Gastroesophageal sphincter (tissue), 4 donors: ENCODE results near the gene SLC9A3. TPM values are rescaled to one million over a fixed set of nuclear protein-coding genes. Genes with fewer than 3 reads are reported as not detected.

ENCODE experiments used
- ATAC-seq: fragments of 150-250 bp; one replicate; pipeline ENCODE4 v1.9.1; 2016; ENCODE audit warnings: mild to moderate bottlenecking, moderate library complexity
- H3K27ac ChIP-seq, 4 donors: fragments of 200-600 bp; sonication (generic) in 3 of 4; 1 replicate in 3 of 4; 2 replicates in 1 of 4; pipeline ENCODE4 v1.5.1; 2016 to 2019
- H3K27me3 ChIP-seq: fragments of 200-600 bp; sonication (generic); one replicate; pipeline ENCODE4 v1.5.1; 2019
- H3K36me3 ChIP-seq, 2 donors: fragments of 200-600 bp; sonication (generic); one replicate each; pipeline ENCODE4 v1.5.1; 2019; ENCODE audit warnings: control low read depth in 1 of 2
- H3K4me1 ChIP-seq, 3 donors: fragments of 200-600 bp; sonication (generic); 1 replicate in 2 of 3; 2 replicates in 1 of 3; pipeline ENCODE4 v1.5.1; 2016 to 2019; ENCODE audit warnings: control low read depth in 2 of 3
- H3K4me3 ChIP-seq, 2 donors: fragments of 200-600 bp; sonication (generic); one replicate each; pipeline ENCODE4 v1.5.1; 2019; ENCODE audit warnings: mild to moderate bottlenecking in 1 of 2, moderate library complexity in 1 of 2
- H3K9me3 ChIP-seq, 3 donors: fragments of 200-600 bp; sonication (generic); one replicate each; pipeline ENCODE4 v1.5.1; 2017 to 2019; ENCODE audit warnings: control low read depth in 2 of 3
- EP300 ChIP-seq: sonication (generic); formaldehyde crosslinking; IDR thresholded peaks from one replicate; pipeline ENCODE4 v1.6.1; 2017; ENCODE audit warnings: antibody characterized with exemption, mild to moderate bottlenecking
- POLR2A ChIP-seq, 2 donors: fragments of 450-650 bp; IDR thresholded peaks; one replicate each; pipeline ENCODE4 v1.6.1; 2017; ENCODE audit warnings: antibody characterized with exemption in 2 of 2, mild to moderate bottlenecking in 2 of 2, moderate library complexity in 1 of 2
- POLR2AphosphoS5 ChIP-seq: sonication (generic); formaldehyde crosslinking; IDR thresholded peaks from one replicate; pipeline ENCODE4 v1.6.1; 2017; ENCODE audit warnings: antibody characterized with exemption
- WGBS, 2 donors: methylation state at CpG; one replicate each; pipeline ENCODE4 v1.1.5; 2018; ENCODE audit warnings: low coverage in 1 of 2; 5-methylcytosine and 5-hydroxymethylcytosine counted together
- total RNA-seq, 4 donors: library from RNA; depleted of rRNA; stranded (reverse); fragments of >200 nt; gene quantifications; one replicate each; pipeline ENCODE4 v1.1.0, GENCODE V29; 2016
- TF ChIP-seq, protein P1 (sequence below), 4 experiments: fragments of 200-600 bp in 2 of 4; fragments of 450-650 bp in 2 of 4; sonication (generic) in 1 of 4; IDR thresholded peaks; one replicate each; pipeline ENCODE4 v1.5.1; 2017 to 2019; ENCODE audit warnings: antibody characterized with exemption in 4 of 4, mild to moderate bottlenecking in 2 of 4, moderate library complexity in 2 of 4

Gene SLC9A3
- total RNA-seq, 4 donors from 2014 or later, result 2.6 to 3.9 (median 2.8) TPM

DNA sequence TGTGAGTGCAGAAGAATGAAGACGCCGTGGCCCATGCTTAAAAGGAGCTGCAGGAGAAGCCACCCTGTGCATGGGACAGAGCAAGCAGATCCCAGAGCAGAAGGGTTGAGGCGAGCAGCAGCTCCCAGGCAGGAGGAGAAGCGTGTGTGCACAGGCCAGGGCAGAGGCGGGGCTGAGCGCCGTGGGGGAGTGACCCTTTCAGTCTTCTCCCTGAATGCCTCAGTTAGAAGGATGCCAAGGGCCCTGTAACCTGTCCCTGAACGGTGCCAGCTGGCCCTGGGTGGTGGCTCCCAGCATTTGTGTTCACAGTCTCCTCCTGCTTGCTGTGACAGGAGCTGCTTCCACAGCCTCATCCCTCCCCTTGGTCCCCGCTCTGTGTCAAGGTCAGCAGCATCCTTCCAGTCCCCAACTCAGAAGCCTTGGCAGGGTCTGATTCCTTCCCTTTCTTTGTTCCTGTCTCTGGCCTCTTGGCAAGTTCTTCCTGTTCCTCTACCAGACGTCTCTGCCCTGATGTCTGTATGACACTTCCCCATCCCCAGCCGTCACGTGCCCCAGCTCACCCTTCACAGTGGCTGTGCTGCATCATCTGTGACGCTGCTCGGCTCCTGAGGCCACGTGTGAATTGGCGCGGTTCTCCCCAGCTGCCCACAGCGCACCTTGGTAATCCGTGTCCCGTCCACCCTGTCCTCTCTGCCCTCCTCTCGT lies 76.0 kb downstream of the SLC9A3 start:
- no peaks in the 10 kb centered on the region for H3K27me3 ChIP-seq
- WGBS, 2 donors, result 74 to 79% methylated on average over 12 to 13 of the region's 21 CpGs
- H3K27ac ChIP-seq, result no peak overlapping the region
- peaks cover 0 to 34% (median 7%) of the 10 kb centered on the region in 3 donors for H3K4me1 ChIP-seq
- H3K36me3 ChIP-seq, result peaks cover 0 to 78% of the 10 kb centered on the region in 2 donors
- peak; percentile 64 for ATAC-seq
- H3K9me3 ChIP-seq, result peaks cover 0 to 15% (median 0%) of the 10 kb centered on the region in 3 donors
- no peak overlapping the region for H3K4me3 ChIP-seq
- TF ChIP-seq, protein P1, sequence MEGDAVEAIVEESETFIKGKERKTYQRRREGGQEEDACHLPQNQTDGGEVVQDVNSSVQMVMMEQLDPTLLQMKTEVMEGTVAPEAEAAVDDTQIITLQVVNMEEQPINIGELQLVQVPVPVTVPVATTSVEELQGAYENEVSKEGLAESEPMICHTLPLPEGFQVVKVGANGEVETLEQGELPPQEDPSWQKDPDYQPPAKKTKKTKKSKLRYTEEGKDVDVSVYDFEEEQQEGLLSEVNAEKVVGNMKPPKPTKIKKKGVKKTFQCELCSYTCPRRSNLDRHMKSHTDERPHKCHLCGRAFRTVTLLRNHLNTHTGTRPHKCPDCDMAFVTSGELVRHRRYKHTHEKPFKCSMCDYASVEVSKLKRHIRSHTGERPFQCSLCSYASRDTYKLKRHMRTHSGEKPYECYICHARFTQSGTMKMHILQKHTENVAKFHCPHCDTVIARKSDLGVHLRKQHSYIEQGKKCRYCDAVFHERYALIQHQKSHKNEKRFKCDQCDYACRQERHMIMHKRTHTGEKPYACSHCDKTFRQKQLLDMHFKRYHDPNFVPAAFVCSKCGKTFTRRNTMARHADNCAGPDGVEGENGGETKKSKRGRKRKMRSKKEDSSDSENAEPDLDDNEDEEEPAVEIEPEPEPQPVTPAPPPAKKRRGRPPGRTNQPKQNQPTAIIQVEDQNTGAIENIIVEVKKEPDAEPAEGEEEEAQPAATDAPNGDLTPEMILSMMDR (IDR thresholded peaks at IDR 0.05), result no peak
- TF ChIP-seq POLR2AphosphoS5 (no peak), POLR2A (IDR thresholded peaks at IDR 0.05) (no peak), EP300 (no peak)

DNA sequence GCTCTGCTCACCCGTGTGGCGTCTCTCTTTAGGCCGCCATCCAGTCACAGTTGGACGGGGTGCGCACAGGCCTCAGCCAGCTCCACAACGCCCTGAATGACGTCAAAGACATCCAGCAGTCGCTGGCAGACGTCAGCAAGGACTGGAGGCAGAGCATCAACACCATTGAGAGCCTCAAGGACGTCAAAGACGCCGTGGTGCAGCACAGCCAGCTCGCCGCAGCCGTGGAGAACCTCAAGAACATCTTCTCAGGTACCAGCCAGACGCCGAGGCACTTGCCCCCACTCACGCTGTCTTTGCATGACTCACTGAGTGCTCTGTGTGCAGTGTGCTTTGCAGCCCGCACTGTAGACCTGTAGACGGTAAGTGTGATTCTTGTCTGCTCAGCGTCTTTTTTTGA lies 76.7 kb downstream of the SLC9A3 start:
- peaks cover 0 to 13% (median 0%) of the 10 kb centered on the region in 3 donors for H3K9me3 ChIP-seq
- ATAC-seq, result no peak
- no peaks in the 10 kb centered on the region for H3K27me3 ChIP-seq
- no peak overlapping the region for H3K4me3 ChIP-seq
- H3K36me3 ChIP-seq, result peaks cover 0 to 71% of the 10 kb centered on the region in 2 donors
- no peak for TF ChIP-seq POLR2AphosphoS5
- no peak for TF ChIP-seq POLR2A (IDR thresholded peaks at IDR 0.05)
- no peak for TF ChIP-seq EP300
- TF ChIP-seq, protein P1 (IDR thresholded peaks at IDR 0.05), result no peak
- WGBS, 2 donors, result 60 to 90% methylated on average over 1 to 2 of the region's 21 CpGs
- H3K27ac ChIP-seq, result no peak overlapping the region
- H3K4me1 ChIP-seq, result peaks cover 0 to 36% (median 7%) of the 10 kb centered on the region in 3 donors

DNA sequence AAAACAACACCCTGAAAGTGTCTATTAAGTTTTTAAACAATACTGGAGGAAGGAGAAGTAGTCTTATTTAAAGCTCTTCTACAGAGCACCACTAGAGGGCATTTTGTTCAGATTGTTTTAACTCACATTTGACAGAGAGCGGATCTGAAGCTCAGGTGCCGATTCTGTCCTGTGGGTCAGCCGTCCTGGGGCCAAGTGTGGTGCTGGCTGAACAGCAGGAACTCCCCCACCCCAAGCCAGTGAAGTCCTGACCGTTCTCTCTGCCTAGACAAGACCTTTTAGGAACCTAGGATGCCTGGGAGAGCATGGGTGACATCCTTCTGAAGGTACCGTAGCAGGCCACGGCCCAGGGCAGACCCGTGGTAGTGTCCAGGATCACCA lies 77.4 kb downstream of the SLC9A3 start:
- H3K27me3 ChIP-seq, result no peaks in the 10 kb centered on the region
- no peak for ATAC-seq
- H3K4me3 ChIP-seq, result no peak overlapping the region
- 0 to 67% methylated on average over 3 of the region's 7 CpGs for WGBS, 2 donors
- peaks cover 0 to 7% (median 0%) of the 10 kb centered on the region in 3 donors for H3K9me3 ChIP-seq
- TF ChIP-seq EP300, result no peak
- TF ChIP-seq, protein P1 (IDR thresholded peaks at IDR 0.05), result peak in 2 of 4 experiments; percentile 25 to 57
- peaks cover 0 to 42% (median 13%) of the 10 kb centered on the region in 3 donors for H3K4me1 ChIP-seq
- peaks cover 0 to 64% of the 10 kb centered on the region in 2 donors for H3K36me3 ChIP-seq
- no peak overlapping the region for H3K27ac ChIP-seq

DNA sequence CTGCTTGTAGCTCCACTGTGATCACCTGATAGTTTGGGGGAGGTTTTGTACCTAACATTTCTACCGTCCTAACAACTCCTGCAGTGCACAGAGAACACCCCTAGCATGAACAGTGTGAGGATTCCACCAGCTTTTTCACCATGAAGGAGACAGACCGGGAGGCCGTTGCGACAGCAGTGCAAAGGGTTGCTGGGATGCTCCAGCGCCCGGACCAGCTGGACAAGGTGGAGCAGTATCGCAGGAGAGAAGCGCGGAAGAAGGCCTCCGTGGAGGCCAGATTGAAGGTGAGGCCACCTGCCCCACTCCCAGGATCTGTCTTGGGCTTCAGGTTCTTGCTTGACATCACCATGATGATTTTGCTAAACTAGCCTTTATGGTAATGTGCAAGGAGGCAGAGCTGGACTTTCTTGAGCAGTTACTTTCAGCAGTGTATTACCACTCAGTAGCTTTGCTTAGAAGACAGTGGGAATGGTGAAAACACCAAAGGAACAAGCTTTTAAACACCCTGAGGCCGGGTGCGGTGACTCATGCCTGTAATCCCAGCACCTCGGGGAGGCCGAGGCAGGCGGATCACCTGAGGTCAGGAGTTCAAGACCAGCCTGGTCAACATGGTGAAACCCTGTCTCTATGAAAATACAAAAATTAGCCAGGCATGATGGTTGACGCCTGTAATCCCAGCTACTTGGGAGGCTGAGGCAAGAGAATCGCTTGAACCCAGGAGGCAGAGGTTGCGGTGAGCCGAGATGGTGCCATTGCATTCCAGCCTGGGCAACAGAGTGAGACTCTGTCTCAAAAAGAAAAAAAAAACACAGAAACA lies 78.0 kb downstream of the SLC9A3 start:
- no peak for ATAC-seq
- no peaks in the 10 kb centered on the region for H3K27me3 ChIP-seq
- peaks cover 0 to 45% (median 15%) of the 10 kb centered on the region in 3 donors for H3K4me1 ChIP-seq
- TF ChIP-seq, protein P1 (IDR thresholded peaks at IDR 0.05), result no peak
- TF ChIP-seq POLR2A (IDR thresholded peaks at IDR 0.05), result no peak
- TF ChIP-seq POLR2AphosphoS5, result no peak
- TF ChIP-seq EP300, result no peak
- H3K9me3 ChIP-seq, result peaks cover 0 to 1% (median 0%) of the 10 kb centered on the region in 3 donors
- H3K36me3 ChIP-seq, result peaks cover 0 to 58% of the 10 kb centered on the region in 2 donors
- WGBS, 2 donors, result 76 to 81% methylated on average over 9 to 10 of the region's 19 CpGs
- no peak overlapping the region for H3K27ac ChIP-seq
- no peak overlapping the region for H3K4me3 ChIP-seq
